LNCAP (cell line): ENCODE measurements around the gene TAF10.

Experiments
- CTCF ChIP-seq: fragments of 450-650 bp; IDR thresholded peaks from 2 replicates; pipeline ENCODE4 v1.5.1; 2017; ENCODE audit warnings: mild to moderate bottlenecking

The TAF10 gene

GRCh38 chr11:6602096-6602940 lies 9.7 kb downstream of the TAF10 start:
- TF ChIP-seq CTCF: no peak

- TF ChIP-seq CTCF: no peak
Measured at GRCh38 chr11:6601041-6601461, 11.0 kb downstream of the TAF10 start.

GRCh38 chr11:6599881-6600390 lies 12.1 kb downstream of the TAF10 start:
- TF ChIP-seq CTCF: no peak

GRCh38 chr11:6599449-6599848 lies 12.6 kb downstream of the TAF10 start:
- TF ChIP-seq CTCF: no peak

- TF ChIP-seq CTCF: no peak
Measured at GRCh38 chr11:6598555-6598954, 13.5 kb downstream of the TAF10 start.

- no peak for TF ChIP-seq CTCF
Measured at GRCh38 chr11:6596239-6596877, 15.7 kb downstream of the TAF10 start.

GRCh38 chr11:6594142-6594768 lies 17.8 kb downstream of the TAF10 start:
- TF ChIP-seq CTCF: no peak
